CD4-positive, alpha-beta memory T cell (primary cell): Measurements from ENCODE around the gene RFNG. TPM values are rescaled to one million over a fixed set of nuclear protein-coding genes. Genes with fewer than 3 reads are reported as not detected.

Experiments
- CTCF ChIA-PET: fragments of 350-600 bp; sonication (Branson Sonifier 250); formaldehyde crosslinking; loops from one replicate; lab custom pipeline; 2021; ENCODE audit warnings: inconsistent platforms; ENCODE audit not compliant: partially characterized antibody; lab: Charles Lee
- POLR2A ChIA-PET: fragments of 350-600 bp; sonication (Branson Sonifier 250); formaldehyde crosslinking; loops from one replicate; lab custom pipeline; 2021; ENCODE audit not compliant: partially characterized antibody; lab: Charles Lee
- DNase-seq, 5 donors: peaks; one replicate each; pipeline versions ENCODE4 v3.0.0 to v3.0.0-alpha.2; 2020 to 2022; ENCODE audit warnings: mixed read lengths in 1 of 5
- H3K27ac ChIP-seq: one replicate; pipeline ENCODE4 v1.7.0; 2013; ENCODE audit warnings: low read depth, low read length
- H3K27me3 ChIP-seq: 2 replicates; pipeline ENCODE4 v1.7.0; 2013; ENCODE audit warnings: mild to moderate bottlenecking, low read length, moderate library complexity; ENCODE audit not compliant: insufficient read depth
- H3K36me3 ChIP-seq: 2 replicates; pipeline ENCODE4 v1.7.0; 2013; ENCODE audit warnings: mild to moderate bottlenecking, low read length, moderate library complexity; ENCODE audit not compliant: insufficient read depth
- H3K4me1 ChIP-seq: 2 replicates; pipeline ENCODE4 v1.7.0; 2013; ENCODE audit warnings: mild to moderate bottlenecking, low read length, moderate library complexity; ENCODE audit not compliant: insufficient read depth
- H3K4me3 ChIP-seq, 2 donors: one replicate each; pipeline ENCODE4 v1.7.0; 2013; ENCODE audit warnings: low read length in 2 of 2, mild to moderate bottlenecking in 1 of 2
- H3K9me3 ChIP-seq, 2 donors: one replicate each; pipeline ENCODE4 v1.7.0; 2013; ENCODE audit warnings: low read length in 2 of 2, control low read depth in 1 of 2; ENCODE audit not compliant: control insufficient read depth in 1 of 2
- H3K27ac Mint-ChIP-seq, 7 donors: one replicate each; pipeline ENCODE4 v1.8.0; 2020 to 2021; ENCODE audit warnings: mixed read lengths in 7 of 7, mild to moderate bottlenecking in 6 of 7, inconsistent platforms in 3 of 7, moderate library complexity in 3 of 7
- H3K27me3 Mint-ChIP-seq, 2 donors: one replicate each; pipeline ENCODE4 v1.8.0; 2020 to 2021; ENCODE audit warnings: mixed read lengths in 2 of 2
- H3K36me3 Mint-ChIP-seq, 2 donors: one replicate each; pipeline ENCODE4 v1.8.0; 2020 to 2021; ENCODE audit warnings: mixed read lengths in 2 of 2, inconsistent platforms in 1 of 2, mild to moderate bottlenecking in 1 of 2
- H3K4me1 Mint-ChIP-seq, 4 donors: one replicate each; pipeline ENCODE4 v1.8.0; 2020 to 2021; ENCODE audit warnings: mixed read lengths in 4 of 4, mild to moderate bottlenecking in 1 of 4
- H3K4me3 Mint-ChIP-seq, 8 donors: one replicate each; pipeline ENCODE4 v1.8.0; 2020 to 2021; ENCODE audit warnings: mixed read lengths in 8 of 8, mild to moderate bottlenecking in 7 of 8, moderate library complexity in 6 of 8, inconsistent platforms in 3 of 8
- H3K9me3 Mint-ChIP-seq, 8 donors: one replicate each; pipeline ENCODE4 v1.8.0; 2020 to 2021; ENCODE audit warnings: mixed read lengths in 8 of 8, mild to moderate bottlenecking in 5 of 8, inconsistent platforms in 3 of 8, moderate library complexity in 1 of 8
- intact Hi-C: fragments of 100-400 bp; cut with micrococcal nuclease; formaldehyde crosslinking; loops from one replicate; pipeline ENCODE4 v1.15.1; 2023
- polyA plus RNA-seq, 2 donors: library from polyadenylated mRNA; unstranded; fragments of 300-500 nt; fragmentation: Illumina TruSeq; gene quantifications; one replicate each; pipeline ENCODE4 v1.2.3, GENCODE V29; 2021
- total RNA-seq, 2 experiments: library from RNA; stranded (reverse); gene quantifications; one replicate each; pipeline ENCODE4 v1.2.3, GENCODE V29; 2021

Gene RFNG
- total and polyA plus RNA-seq, 4 experiments from 2014 or later: 6.2 to 44.0 (median 22.9) TPM

DNA sequence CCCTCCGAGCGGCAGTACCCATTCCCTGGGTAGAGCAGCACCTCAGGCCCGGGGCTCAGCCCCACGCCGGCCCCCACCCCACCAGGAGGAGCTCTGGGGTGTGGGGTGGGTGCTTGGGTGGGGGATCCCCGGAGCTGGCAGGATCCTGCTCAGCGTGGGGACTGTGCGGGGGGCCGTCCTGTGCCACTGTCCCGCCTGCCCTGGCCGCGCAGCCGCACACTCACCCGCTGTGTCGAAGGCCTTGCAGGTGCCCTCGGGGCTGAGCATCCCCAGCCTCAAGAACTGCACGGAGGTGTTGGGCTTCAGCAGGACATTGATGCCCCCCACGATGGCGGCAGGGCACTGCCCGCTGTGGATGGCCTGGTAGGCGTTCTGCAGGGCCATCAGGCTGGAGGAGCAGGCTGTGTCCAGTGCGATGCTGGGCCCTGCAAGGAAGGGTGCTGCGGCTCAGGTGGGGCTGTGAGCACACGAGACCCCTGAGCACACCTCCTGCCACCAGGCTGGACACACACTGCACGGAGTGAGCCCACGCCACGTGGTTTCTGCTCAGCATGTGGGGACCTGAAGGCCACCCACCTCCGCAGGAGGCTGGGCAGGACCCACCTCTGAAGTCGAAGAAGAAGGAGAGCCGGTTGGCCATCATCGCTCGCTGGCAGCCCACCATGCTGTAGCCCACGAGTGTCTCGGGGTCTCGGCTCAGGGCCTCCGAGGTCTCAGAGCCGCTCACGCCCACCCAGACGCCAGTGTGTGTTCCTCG is 41.6 kb upstream of the RFNG start:
- POLR2A ChIA-PET: no interaction called here
- H3K27ac Mint-ChIP-seq: no peak overlapping the region
- H3K4me3 Mint-ChIP-seq: no peak overlapping the region
- no peaks in the 10 kb centered on the region for H3K27me3 Mint-ChIP-seq
- Histone ChIP-seq H3K27me3 (no peaks in the 10 kb centered on the region), H3K4me3 (no peak overlapping the region), H3K36me3 (peaks cover 36% of the 10 kb centered on the region), H3K9me3 (no peaks in the 10 kb centered on the region), H3K4me1 (peaks cover 11% of the 10 kb centered on the region), H3K27ac (no peak overlapping the region)
- CTCF ChIA-PET: no interaction called here
- H3K36me3 Mint-ChIP-seq: peaks cover 3 to 15% of the 10 kb centered on the region in 2 donors
- H3K4me1 Mint-ChIP-seq: peaks cover 0 to 11% (median under 1%) of the 10 kb centered on the region in 4 donors
- DNase-seq: no peak
- H3K9me3 Mint-ChIP-seq: no peaks in the 10 kb centered on the region
- intact Hi-C loops: no loop called here

DNA sequence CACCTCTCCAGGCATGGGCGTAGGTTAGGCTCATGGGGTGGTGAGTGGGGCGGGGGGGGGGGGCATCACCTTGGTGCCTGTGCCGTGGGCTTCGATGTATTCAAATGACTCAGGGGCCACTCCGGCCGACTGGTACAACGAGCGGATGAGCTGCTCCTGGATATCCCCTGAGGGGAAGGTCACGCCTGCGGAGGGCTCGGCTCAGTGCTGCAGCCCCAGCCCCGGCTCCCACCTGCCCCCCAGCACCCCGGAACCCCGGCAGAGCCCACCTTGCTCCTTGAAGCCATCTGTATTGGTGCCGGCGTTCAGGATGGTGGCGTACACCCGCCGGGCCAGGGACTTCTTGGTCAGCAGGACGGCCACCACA is 41.0 kb upstream of the RFNG start:
- peak in 1 of 5 donors; percentile 31 for DNase-seq
- no peaks in the 10 kb centered on the region for H3K27me3 ChIP-seq
- no peak overlapping the region for H3K4me3 ChIP-seq
- H3K36me3 ChIP-seq: peaks cover 41% of the 10 kb centered on the region
- H3K9me3 ChIP-seq: no peaks in the 10 kb centered on the region
- Mint-ChIP-seq H3K27me3 (no peaks in the 10 kb centered on the region), H3K27ac (no peak overlapping the region), H3K36me3 (peaks cover 3 to 17% of the 10 kb centered on the region in 2 donors), H3K9me3 (no peaks in the 10 kb centered on the region), H3K4me1 (peaks cover 0 to 11% (median under 1%) of the 10 kb centered on the region in 4 donors), H3K4me3 (no peak overlapping the region)
- CTCF ChIA-PET: no interaction called here
- H3K27ac ChIP-seq: no peak overlapping the region
- intact Hi-C loops: no loop called here
- POLR2A ChIA-PET: no interaction called here
- H3K4me1 ChIP-seq: peaks cover 11% of the 10 kb centered on the region

- no peaks in the 10 kb centered on the region for H3K27me3 ChIP-seq
- DNase-seq: no peak
- no peak overlapping the region for H3K27ac ChIP-seq
- peaks cover 3 to 17% of the 10 kb centered on the region in 2 donors for H3K36me3 Mint-ChIP-seq
- H3K4me1 Mint-ChIP-seq: peaks cover 0 to 11% (median under 1%) of the 10 kb centered on the region in 4 donors
- peak overlapping the region in 1 of 7 donors; percentile 15 for H3K27ac Mint-ChIP-seq
- CTCF ChIA-PET: no interaction called here
- H3K9me3 ChIP-seq: no peaks in the 10 kb centered on the region
- intact Hi-C loops: no loop called here
- H3K27me3 Mint-ChIP-seq: no peaks in the 10 kb centered on the region
- H3K4me3 ChIP-seq: no peak overlapping the region
- peaks cover 10% of the 10 kb centered on the region for H3K4me1 ChIP-seq
- no peak overlapping the region for H3K4me3 Mint-ChIP-seq
- peaks cover 45% of the 10 kb centered on the region for H3K36me3 ChIP-seq
- H3K9me3 Mint-ChIP-seq: no peaks in the 10 kb centered on the region
- POLR2A ChIA-PET: no interaction called here
Measured at GRCh38 chr17:82092094-82092586, 40.5 kb upstream of the RFNG start.

GRCh38 chr17:82091264-82092066 is 39.9 kb upstream of the RFNG start:
- CTCF ChIA-PET: no interaction called here

DNA sequence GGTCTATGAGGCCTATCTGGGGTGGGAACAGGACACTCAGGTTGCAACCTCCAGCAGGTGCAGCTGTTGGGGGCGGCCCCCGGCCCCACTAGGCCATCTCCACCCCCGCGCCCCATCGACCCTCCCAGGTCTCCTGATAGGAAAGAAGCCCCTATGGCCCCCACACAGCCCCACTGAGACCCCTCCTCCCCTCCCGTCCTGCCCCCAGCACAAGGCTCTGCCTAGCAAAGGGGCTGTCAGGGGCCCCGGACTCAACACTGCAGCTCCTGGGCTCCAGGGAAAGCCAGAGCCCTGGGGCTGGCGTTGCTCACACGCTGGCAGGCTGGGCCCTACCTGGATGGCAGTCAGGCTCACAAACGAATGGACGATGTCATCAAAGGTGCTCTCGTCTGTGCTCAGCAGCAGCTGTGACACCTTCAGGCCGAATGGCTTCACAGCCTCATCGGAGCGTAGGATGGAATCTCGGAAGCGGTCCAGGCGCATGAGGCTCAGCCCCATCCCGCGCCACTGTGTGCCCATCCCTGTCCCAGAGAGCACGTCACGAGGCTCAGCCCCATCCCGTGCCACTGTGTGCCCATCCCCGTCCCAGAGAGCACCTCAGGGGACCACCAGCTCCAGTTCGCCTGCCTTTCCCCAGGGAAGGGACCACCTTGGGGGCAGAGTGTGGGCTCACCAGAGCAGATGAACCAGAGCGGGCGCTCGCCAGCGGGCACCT is 39.1 kb upstream of the RFNG start:
- peaks cover 3 to 18% of the 10 kb centered on the region in 2 donors for H3K36me3 Mint-ChIP-seq
- no peak overlapping the region for H3K4me3 Mint-ChIP-seq
- POLR2A ChIA-PET: interaction anchor here (1.4 kb wide), 2 partner anchors 15 to 23 kb away, joined by 3 to 4 read pairs; no protein-coding TSS in a partner anchor
- no peaks in the 10 kb centered on the region for H3K9me3 Mint-ChIP-seq
- intact Hi-C loops: no loop called here
- peaks cover 52% of the 10 kb centered on the region for H3K36me3 ChIP-seq
- H3K27me3 Mint-ChIP-seq: no peaks in the 10 kb centered on the region
- H3K4me3 ChIP-seq: no peak overlapping the region
- no peaks in the 10 kb centered on the region for H3K4me1 ChIP-seq
- H3K4me1 Mint-ChIP-seq: no peaks in the 10 kb centered on the region
- DNase-seq: no peak
- CTCF ChIA-PET: no interaction called here
- H3K9me3 ChIP-seq: no peaks in the 10 kb centered on the region
- H3K27ac Mint-ChIP-seq: no peak overlapping the region
- H3K27ac ChIP-seq: no peak overlapping the region
- no peaks in the 10 kb centered on the region for H3K27me3 ChIP-seq

More at GRCh38 chr17:82091264-82092066, 39.9 kb upstream of the RFNG start:
- no peaks in the 10 kb centered on the region for H3K9me3 ChIP-seq
- Mint-ChIP-seq H3K4me3 (no peak overlapping the region), H3K9me3 (no peaks in the 10 kb centered on the region), H3K27ac (no peak overlapping the region), H3K4me1 (peaks cover 0 to 7% (median under 1%) of the 10 kb centered on the region in 4 donors), H3K27me3 (no peaks in the 10 kb centered on the region), H3K36me3 (peaks cover 3 to 17% of the 10 kb centered on the region in 2 donors)
- peaks cover 4% of the 10 kb centered on the region for H3K4me1 ChIP-seq
- H3K27ac ChIP-seq: no peak overlapping the region
- no peak overlapping the region for H3K4me3 ChIP-seq
- H3K27me3 ChIP-seq: no peaks in the 10 kb centered on the region
- peaks cover 50% of the 10 kb centered on the region for H3K36me3 ChIP-seq
- intact Hi-C loops: no loop called here
- POLR2A ChIA-PET: interaction anchor here (1.4 kb wide), 1 partner anchor 15 kb away, joined by 4 read pairs; no protein-coding TSS in a partner anchor
- DNase-seq: no peak

- Mint-ChIP-seq H3K4me3 (no peak overlapping the region), H3K4me1 (no peaks in the 10 kb centered on the region), H3K9me3 (no peaks in the 10 kb centered on the region), H3K27ac (no peak overlapping the region), H3K27me3 (no peaks in the 10 kb centered on the region), H3K36me3 (peaks cover 3 to 18% of the 10 kb centered on the region in 2 donors)
- Histone ChIP-seq H3K4me3 (no peak overlapping the region), H3K4me1 (no peaks in the 10 kb centered on the region), H3K36me3 (peaks cover 52% of the 10 kb centered on the region), H3K27ac (no peak overlapping the region), H3K9me3 (no peaks in the 10 kb centered on the region), H3K27me3 (no peaks in the 10 kb centered on the region)
- DNase-seq: no peak
- ChIA-PET POLR2A (interaction anchor here (1.4 kb wide), 2 partner anchors 16 to 23 kb away, joined by 3 to 4 read pairs; no protein-coding TSS in a partner anchor), CTCF (no interaction called here)
- intact Hi-C loops: no loop called here
Measured at GRCh38 chr17:82089723-82090548, 38.3 kb upstream of the RFNG start.
